Measurements from ENCODE around the gene FAM171A2.

The FAM171A2 gene

GRCh38 chr17:44307387-44308186 lies 56.1 kb downstream of the FAM171A2 start:
- no peak for DNase-seq (ENCODE audit: low spot score)

GRCh38 chr17:44304651-44305050 lies 59.0 kb downstream of the FAM171A2 start:
- no peak for DNase-seq (ENCODE audit: low spot score)
